ENCODE measurements around the gene FAM120A.
"Not testable (repeated sequence)": the region's sequence is repeated elsewhere in the genome, so short reads cannot be mapped to it uniquely, and the experiment has no call there.

Gene FAM120A

GRCh38 chr9:93450945-93451815 is at the start of gene FAM120A:
TSS of gene FAM120A (plus strand) at chr9:93451685. CDS start at chr9:93451916, 231 bp downstream.
- peak; percentile 61 for DNase-seq (ENCODE audit: low read depth)

GRCh38 chr9:93406371-93406770 is 45.1 kb upstream of the FAM120A start:
- no peak for DNase-seq (ENCODE audit: low read depth)

GRCh38 chr9:93413530-93413929 is 38.0 kb upstream of the FAM120A start:
- no peak for DNase-seq (ENCODE audit: low read depth)

GRCh38 chr9:93415176-93415690 is 36.3 kb upstream of the FAM120A start:
- DNase-seq (ENCODE audit: low read depth) = no peak

- DNase-seq (ENCODE audit: low read depth) = no peak
These were observed 34.8 kb upstream of the FAM120A start for GRCh38 chr9:93416530-93417235.

- no peak for DNase-seq (ENCODE audit: low read depth)
These were observed 33.9 kb upstream of the FAM120A start for GRCh38 chr9:93417538-93417937.

- DNase-seq (ENCODE audit: low read depth) = no peak
These were observed 32.5 kb upstream of the FAM120A start for GRCh38 chr9:93419023-93419422.

GRCh38 chr9:93422977-93423616 is 28.4 kb upstream of the FAM120A start:
- DNase-seq (ENCODE audit: low read depth) = no peak

GRCh38 chr9:93427655-93428379 is 23.7 kb upstream of the FAM120A start:
- DNase-seq (ENCODE audit: low read depth) = no peak

- DNase-seq (ENCODE audit: low read depth) = no peak
These were observed 19.9 kb upstream of the FAM120A start for GRCh38 chr9:93431539-93432105.

- no peak for DNase-seq (ENCODE audit: low read depth)
These were observed 18.5 kb upstream of the FAM120A start for GRCh38 chr9:93432964-93433363.

GRCh38 chr9:93434056-93434455 is 17.4 kb upstream of the FAM120A start:
- DNase-seq (ENCODE audit: low read depth) = no peak

- DNase-seq (ENCODE audit: low read depth) = no peak
These were observed 16.1 kb upstream of the FAM120A start for GRCh38 chr9:93435386-93435785.

- no peak for DNase-seq (ENCODE audit: low read depth)
These were observed 15.3 kb upstream of the FAM120A start for GRCh38 chr9:93436218-93436617.

GRCh38 chr9:93436655-93437407 is 14.7 kb upstream of the FAM120A start:
- no peak for DNase-seq (ENCODE audit: low read depth)

- no peak for DNase-seq (ENCODE audit: low read depth)
These were observed 13.5 kb upstream of the FAM120A start for GRCh38 chr9:93437996-93438395.

GRCh38 chr9:93439301-93439700 is 12.2 kb upstream of the FAM120A start:
- not testable (repeated sequence) for DNase-seq (ENCODE audit: low read depth)

- DNase-seq (ENCODE audit: low read depth) = no peak
These were observed 10.4 kb upstream of the FAM120A start for GRCh38 chr9:93440896-93441580.

- no peak for DNase-seq (ENCODE audit: low read depth)
These were observed 5.4 kb upstream of the FAM120A start for GRCh38 chr9:93446073-93446472.

- no peak for DNase-seq (ENCODE audit: low read depth)
These were observed 3.8 kb upstream of the FAM120A start for GRCh38 chr9:93447655-93448054.
